ENCODE measurements around the gene TMEM80. TPM values are rescaled to one million over a fixed set of nuclear protein-coding genes. Genes with fewer than 3 reads are reported as not detected.

TMEM80 gene
- total and polyA plus RNA-seq, 10 of the 15 experiments (the other 5 are each of a cell fraction or from before 2014, with no cell fraction given) = 6.7 to 30.9 (median 20.7) TPM

DNA sequence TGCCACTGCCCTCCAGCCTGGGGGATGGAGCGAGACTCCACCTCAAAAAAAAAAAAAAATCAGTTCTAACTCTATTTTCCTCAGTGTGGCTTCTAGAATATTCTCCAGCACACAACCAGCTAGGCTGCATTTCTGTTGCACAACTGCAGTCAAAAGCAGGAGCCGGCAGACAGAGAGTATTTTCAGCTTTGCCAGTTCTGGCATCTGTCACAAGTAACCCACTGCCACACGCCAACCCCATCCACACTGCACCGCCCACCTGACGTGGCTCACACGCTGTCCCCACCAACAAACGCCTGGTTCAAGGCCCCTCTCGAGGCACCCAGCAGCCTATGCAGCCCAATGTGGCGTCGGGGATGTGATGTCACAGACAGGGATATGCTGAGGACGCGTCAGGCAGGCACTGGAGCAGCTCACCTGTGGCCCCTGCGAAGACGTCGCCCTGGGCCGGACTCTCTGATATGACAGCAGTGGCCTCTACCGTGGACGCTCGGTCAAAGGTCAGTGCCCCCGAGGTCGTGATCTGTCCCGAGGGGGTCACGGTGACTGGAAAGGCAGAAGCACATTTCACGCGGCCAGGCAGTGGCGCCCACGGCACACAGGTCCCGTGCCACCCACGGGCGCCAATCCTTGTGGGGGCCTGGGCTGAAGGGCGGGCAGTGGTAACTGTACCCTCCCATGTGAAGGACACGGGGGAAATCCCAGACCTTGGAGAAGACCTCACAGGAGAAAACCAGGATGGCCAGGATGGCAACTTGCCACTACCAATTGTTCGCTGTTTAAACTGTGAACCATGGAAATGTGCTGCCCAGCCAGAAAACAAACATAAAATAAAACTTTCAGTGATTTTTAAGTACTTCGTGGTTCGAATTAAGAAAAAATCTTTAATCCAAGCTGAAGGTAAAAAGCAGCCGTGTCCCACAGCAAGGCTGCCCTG lies 16.1 kb upstream of the TMEM80 start:
- no peak overlapping the region for H3K4me2 ChIP-seq (ENCODE audit: control insufficient read depth, insufficient read depth)
- H2AFZ ChIP-seq (ENCODE audit: control insufficient read depth, low read depth, low read length) = no peak overlapping the region
- ChIA-PET RAD21 (ENCODE audit: unreplicated experiment) (no interaction called here), CTCF (no interaction called here), SMC1A (ENCODE audit: uncharacterized antibody, unreplicated experiment) (no interaction called here), POLR2A (interaction anchor here (0.6 kb wide), 2 partner anchors 12 to 65 kb away, joined by 4 read pairs; no protein-coding TSS in a partner anchor)
- BruUV-seq (replicated peaks) = no TSS peak
- H3K4me3 ChIP-seq = no peak overlapping the region
- TF ChIP-seq ZSCAN29 (IDR thresholded peaks at IDR 0.05) (no peak), CBX3 (IDR thresholded peaks at IDR 0.05; ENCODE audit: borderline replicate concordance, low read depth) (no peak), MYB (IDR thresholded peaks at IDR 0.05; ENCODE audit: borderline replicate concordance, low read depth, low read length) (no peak), SMAD5 (IDR thresholded peaks at IDR 0.05; ENCODE audit: low read depth) (no peak), EED (IDR thresholded peaks at IDR 0.05; ENCODE audit: low read depth) (no peak)
- TF ChIP-seq, protein P1, sequence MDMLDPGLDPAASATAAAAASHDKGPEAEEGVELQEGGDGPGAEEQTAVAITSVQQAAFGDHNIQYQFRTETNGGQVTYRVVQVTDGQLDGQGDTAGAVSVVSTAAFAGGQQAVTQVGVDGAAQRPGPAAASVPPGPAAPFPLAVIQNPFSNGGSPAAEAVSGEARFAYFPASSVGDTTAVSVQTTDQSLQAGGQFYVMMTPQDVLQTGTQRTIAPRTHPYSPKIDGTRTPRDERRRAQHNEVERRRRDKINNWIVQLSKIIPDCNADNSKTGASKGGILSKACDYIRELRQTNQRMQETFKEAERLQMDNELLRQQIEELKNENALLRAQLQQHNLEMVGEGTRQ (IDR thresholded peaks at IDR 0.05; ENCODE audit: borderline replicate concordance, low read depth, low read length) = no peak
- TF ChIP-seq, protein P2, sequence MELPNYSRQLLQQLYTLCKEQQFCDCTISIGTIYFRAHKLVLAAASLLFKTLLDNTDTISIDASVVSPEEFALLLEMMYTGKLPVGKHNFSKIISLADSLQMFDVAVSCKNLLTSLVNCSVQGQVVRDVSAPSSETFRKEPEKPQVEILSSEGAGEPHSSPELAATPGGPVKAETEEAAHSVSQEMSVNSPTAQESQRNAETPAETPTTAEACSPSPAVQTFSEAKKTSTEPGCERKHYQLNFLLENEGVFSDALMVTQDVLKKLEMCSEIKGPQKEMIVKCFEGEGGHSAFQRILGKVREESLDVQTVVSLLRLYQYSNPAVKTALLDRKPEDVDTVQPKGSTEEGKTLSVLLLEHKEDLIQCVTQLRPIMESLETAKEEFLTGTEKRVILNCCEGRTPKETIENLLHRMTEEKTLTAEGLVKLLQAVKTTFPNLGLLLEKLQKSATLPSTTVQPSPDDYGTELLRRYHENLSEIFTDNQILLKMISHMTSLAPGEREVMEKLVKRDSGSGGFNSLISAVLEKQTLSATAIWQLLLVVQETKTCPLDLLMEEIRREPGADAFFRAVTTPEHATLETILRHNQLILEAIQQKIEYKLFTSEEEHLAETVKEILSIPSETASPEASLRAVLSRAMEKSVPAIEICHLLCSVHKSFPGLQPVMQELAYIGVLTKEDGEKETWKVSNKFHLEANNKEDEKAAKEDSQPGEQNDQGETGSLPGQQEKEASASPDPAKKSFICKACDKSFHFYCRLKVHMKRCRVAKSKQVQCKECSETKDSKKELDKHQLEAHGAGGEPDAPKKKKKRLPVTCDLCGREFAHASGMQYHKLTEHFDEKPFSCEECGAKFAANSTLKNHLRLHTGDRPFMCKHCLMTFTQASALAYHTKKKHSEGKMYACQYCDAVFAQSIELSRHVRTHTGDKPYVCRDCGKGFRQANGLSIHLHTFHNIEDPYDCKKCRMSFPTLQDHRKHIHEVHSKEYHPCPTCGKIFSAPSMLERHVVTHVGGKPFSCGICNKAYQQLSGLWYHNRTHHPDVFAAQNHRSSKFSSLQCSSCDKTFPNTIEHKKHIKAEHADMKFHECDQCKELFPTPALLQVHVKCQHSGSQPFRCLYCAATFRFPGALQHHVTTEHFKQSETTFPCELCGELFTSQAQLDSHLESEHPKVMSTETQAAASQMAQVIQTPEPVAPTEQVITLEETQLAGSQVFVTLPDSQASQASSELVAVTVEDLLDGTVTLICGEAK (IDR thresholded peaks at IDR 0.05; ENCODE audit: borderline replicate concordance) = no peak
- no peaks in the 10 kb centered on the region for H3K4me1 ChIP-seq (ENCODE audit: control insufficient read depth, insufficient read depth, low read length)
- FAIRE-seq = no peak
- no peak overlapping the region for H3K9ac ChIP-seq (ENCODE audit: control insufficient read depth, insufficient read depth, low read length)
- H3K9me3 ChIP-seq (replicated peaks; ENCODE audit: control insufficient read depth, insufficient read depth, low read length) = no peaks in the 10 kb centered on the region
- no peak overlapping the region for H3K27ac ChIP-seq (ENCODE audit: control insufficient read depth, insufficient read depth)
- H3K36me3 ChIP-seq (ENCODE audit: control insufficient read depth in 2 of 2, insufficient read depth in 2 of 2, low read length in 1 of 2) = peaks cover 4 to 13% of the 10 kb centered on the region in 2 experiments; a peak in 3 of 4 replicates
- in situ Hi-C loops (cut with MboI) = no loop called here
- no peaks in the 10 kb centered on the region for H3K79me2 ChIP-seq (ENCODE audit: control insufficient read depth, insufficient read depth, low read length)
- H3K27me3 ChIP-seq (replicated peaks in 1 of 2; ENCODE audit: control insufficient read depth in 2 of 2, insufficient read depth in 2 of 2, low read length in 1 of 2) = no peaks in the 10 kb centered on the region
- ATAC-seq = no peak
- intact Hi-C loops (cut with micrococcal nuclease; ENCODE audit: unreplicated experiment) = no loop called here
- H4K20me1 ChIP-seq (ENCODE audit: control insufficient read depth, insufficient read depth) = no peaks in the 10 kb centered on the region
- no peak for DNase-seq (ENCODE audit: low read depth, low spot score)
- 97% methylated on average over 32 of the region's 36 CpGs for WGBS (ENCODE audit: insufficient coverage, insufficient replicate concordance, low lambda C conversion rate, missing lambda C conversion rate)

Data from GM12878 (cell line).